HEK293 (cell line): ENCODE measurements around the gene CEP135.

Source experiments
- CTCF ChIA-PET: fragments of 350-600 bp; formaldehyde crosslinking; extraction: SDS; loops from one replicate; lab custom pipeline; 2021; ENCODE audit warnings: antibody characterized with exemption; lab: Yijun Ruan, JAX
- POLR2A ChIA-PET: fragments of 300-600 bp; formaldehyde crosslinking; extraction: SDS; loops from one replicate; lab custom pipeline; 2020; ENCODE audit warnings: antibody characterized with exemption, inconsistent platforms; lab: Yijun Ruan, JAX
- H3K27ac ChIP-seq: fragments of 200-500 bp; sonication (Bioruptor generic); 2 replicates; pipeline ENCODE4 v1.5.1; 2014; ENCODE audit warnings: low read depth, low read length, control low read depth, inconsistent platforms; ENCODE audit errors: extremely low read depth
- H3K36me3 ChIP-seq, 2 experiments: fragments of 200-500 bp in 1 of 2; sonication (Bioruptor generic) in 1 of 2; 1 replicate in 1 of 2; 2 replicates in 1 of 2; pipeline ENCODE4 v1.5.1; 2014 to 2017; ENCODE audit warnings: inconsistent platforms in 2 of 2, low read length in 2 of 2; ENCODE audit not compliant: control insufficient read depth in 2 of 2, insufficient read depth in 1 of 2
- H3K4me1 ChIP-seq: fragments of 200-500 bp; sonication (Bioruptor generic); 2 replicates; pipeline ENCODE4 v1.5.1; 2014; ENCODE audit warnings: mild to moderate bottlenecking, low read length, inconsistent platforms; ENCODE audit not compliant: control insufficient read depth, insufficient read depth
- H3K4me3 ChIP-seq: 2 replicates; pipeline ENCODE4 v1.5.1; 2011; ENCODE audit warnings: low read depth, mild to moderate bottlenecking, control low read depth, low read length, moderate library complexity
- H3K9me3 ChIP-seq: fragments of 200-500 bp; sonication (Bioruptor generic); 2 replicates; pipeline ENCODE4 v1.5.1; 2014; ENCODE audit warnings: low read depth, low read length, inconsistent platforms; ENCODE audit not compliant: control insufficient read depth, insufficient read depth
- ATF2 ChIP-seq: fragments of 450-650 bp; formaldehyde crosslinking; IDR thresholded peaks from 2 replicates; pipeline ENCODE4 v1.5.1; 2016; ENCODE audit warnings: missing biosample characterization, missing genetic modification characterization, low read depth
- BCL11B ChIP-seq: fragments of 450-650 bp; formaldehyde crosslinking; IDR thresholded peaks from 2 replicates; pipeline ENCODE4 v1.5.1; 2016; ENCODE audit warnings: low read depth, missing biosample characterization, missing genetic modification characterization
- BCL6B ChIP-seq: fragments of 450-650 bp; formaldehyde crosslinking; IDR thresholded peaks from 2 replicates; pipeline ENCODE4 v1.5.1; 2017; ENCODE audit warnings: missing biosample characterization, missing genetic modification characterization
- PRDM6 ChIP-seq: fragments of 450-650 bp; formaldehyde crosslinking; IDR thresholded peaks from 2 replicates; pipeline ENCODE4 v1.5.1; 2017; ENCODE audit warnings: missing biosample characterization, missing genetic modification characterization
- RBAK ChIP-seq: fragments of 450-650 bp; formaldehyde crosslinking; IDR thresholded peaks from 2 replicates; pipeline ENCODE4 v1.5.1; 2016; ENCODE audit warnings: missing biosample characterization, missing genetic modification characterization
- REPIN1 ChIP-seq: fragments of 450-650 bp; formaldehyde crosslinking; IDR thresholded peaks from 2 replicates; pipeline ENCODE4 v1.5.1; 2017; ENCODE audit warnings: missing biosample characterization, missing genetic modification characterization, low read depth
- ZBTB21 ChIP-seq: fragments of 450-650 bp; formaldehyde crosslinking; IDR thresholded peaks from 2 replicates; pipeline ENCODE4 v1.5.1; 2017; ENCODE audit warnings: missing biosample characterization, missing genetic modification characterization
- ZBTB48 ChIP-seq: fragments of 450-650 bp; formaldehyde crosslinking; IDR thresholded peaks from 2 replicates; pipeline ENCODE4 v1.5.1; 2016; ENCODE audit warnings: missing biosample characterization, missing genetic modification characterization
- ZFP3 ChIP-seq: fragments of 450-650 bp; formaldehyde crosslinking; IDR thresholded peaks from 2 replicates; pipeline ENCODE4 v1.5.1; 2016; ENCODE audit warnings: low read depth, missing biosample characterization, missing genetic modification characterization
- ZNF140 ChIP-seq: fragments of 450-650 bp; formaldehyde crosslinking; IDR thresholded peaks from 2 replicates; pipeline ENCODE4 v1.5.1; 2016; ENCODE audit warnings: missing biosample characterization, missing genetic modification characterization
- ZNF16 ChIP-seq: fragments of 450-650 bp; formaldehyde crosslinking; IDR thresholded peaks from 2 replicates; pipeline ENCODE4 v1.5.1; 2016; ENCODE audit warnings: low read depth, missing biosample characterization, missing genetic modification characterization
- ZNF184 ChIP-seq: fragments of 450-650 bp; IDR thresholded peaks from 2 replicates; pipeline ENCODE4 v1.5.1; 2018; ENCODE audit warnings: missing biosample characterization, mild to moderate bottlenecking, missing genetic modification characterization
- ZNF19 ChIP-seq: fragments of 450-650 bp; formaldehyde crosslinking; IDR thresholded peaks from 2 replicates; pipeline ENCODE4; 2016; ENCODE audit warnings: missing biosample characterization, missing genetic modification characterization, low read depth
- ZNF266 ChIP-seq: fragments of 450-650 bp; formaldehyde crosslinking; IDR thresholded peaks from 2 replicates; pipeline ENCODE4 v1.5.1; 2016; ENCODE audit warnings: missing biosample characterization, missing genetic modification characterization, low read depth
- ZNF280C ChIP-seq: fragments of 450-650 bp; formaldehyde crosslinking; IDR thresholded peaks from 2 replicates; pipeline ENCODE4 v1.5.1; 2016; ENCODE audit warnings: missing biosample characterization, missing genetic modification characterization
- ZNF302 ChIP-seq: fragments of 450-650 bp; formaldehyde crosslinking; IDR thresholded peaks from 2 replicates; pipeline ENCODE4 v1.5.1; 2016; ENCODE audit warnings: missing biosample characterization, missing genetic modification characterization, low read depth
- ZNF335 ChIP-seq: fragments of 450-650 bp; formaldehyde crosslinking; conservative IDR thresholded peaks from 2 replicates; pipeline ENCODE4 v1.5.1; 2016; ENCODE audit warnings: missing biosample characterization, missing genetic modification characterization
- ZNF341 ChIP-seq: fragments of 450-650 bp; formaldehyde crosslinking; IDR thresholded peaks from 2 replicates; pipeline ENCODE4; 2016; ENCODE audit warnings: low read depth, missing biosample characterization, missing genetic modification characterization
- ZNF48 ChIP-seq: fragments of 450-650 bp; formaldehyde crosslinking; IDR thresholded peaks from 2 replicates; pipeline ENCODE4 v1.5.1; 2016; ENCODE audit warnings: missing biosample characterization, missing genetic modification characterization
- ZNF548 ChIP-seq: fragments of 450-650 bp; formaldehyde crosslinking; IDR thresholded peaks from 2 replicates; pipeline ENCODE4 v1.5.1; 2016; ENCODE audit warnings: missing biosample characterization, missing genetic modification characterization
- ZNF555 ChIP-seq: fragments of 450-650 bp; formaldehyde crosslinking; conservative IDR thresholded peaks from 2 replicates; pipeline ENCODE4 v1.5.1; 2017; ENCODE audit warnings: missing biosample characterization, mild to moderate bottlenecking, missing genetic modification characterization, inconsistent platforms
- ZNF558 ChIP-seq: fragments of 450-650 bp; formaldehyde crosslinking; IDR thresholded peaks from 2 replicates; pipeline ENCODE4 v1.5.1; 2016; ENCODE audit warnings: missing biosample characterization, missing genetic modification characterization
- ZNF654 ChIP-seq: fragments of 450-650 bp; formaldehyde crosslinking; IDR thresholded peaks from 2 replicates; pipeline ENCODE4 v1.5.1; 2016; ENCODE audit warnings: low read depth, missing biosample characterization, missing genetic modification characterization
- ZNF785 ChIP-seq: fragments of 450-650 bp; formaldehyde crosslinking; IDR thresholded peaks from 2 replicates; pipeline ENCODE4 v1.5.1; 2016; ENCODE audit warnings: missing biosample characterization, missing genetic modification characterization
- TF ChIP-seq, protein P1 (sequence below): fragments of 450-650 bp; formaldehyde crosslinking; IDR thresholded peaks from 2 replicates; pipeline ENCODE4 v1.5.1; 2016; ENCODE audit warnings: missing biosample characterization, missing genetic modification characterization
- TF ChIP-seq, protein P2 (sequence below): fragments of 450-650 bp; formaldehyde crosslinking; IDR thresholded peaks from 2 replicates; pipeline ENCODE4 v1.5.1; 2016; ENCODE audit warnings: missing biosample characterization, missing genetic modification characterization

Gene CEP135

DNA sequence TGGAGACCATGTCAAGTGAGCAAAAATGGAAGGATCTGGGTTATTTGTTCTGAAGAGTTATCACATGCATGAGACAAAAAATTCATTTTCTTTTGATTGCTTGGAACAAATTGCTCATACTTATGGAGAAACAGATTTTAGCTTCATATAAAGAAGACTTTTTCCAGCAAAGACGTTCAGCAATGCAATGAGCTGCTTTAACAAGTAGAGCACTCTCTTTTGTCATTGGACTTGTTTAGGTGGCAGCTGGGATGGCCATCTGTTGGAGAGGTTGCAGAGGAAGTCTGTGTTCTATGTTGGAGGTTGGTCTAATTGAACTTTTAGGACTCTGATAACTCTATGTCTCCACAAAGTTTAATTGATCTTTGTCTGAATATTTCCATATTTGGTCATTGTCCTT is 19.9 kb upstream of the CEP135 start:
- ChIA-PET CTCF (interaction anchor here (0.6 kb wide), 1 partner anchor 12 kb away, joined by 3 read pairs; no protein-coding TSS in a partner anchor), POLR2A (no interaction called here)
- TF ChIP-seq REPIN1 (tag by site-specific recombination) = no peak
- TF ChIP-seq ZNF48 (tag by site-specific recombination) = no peak
- TF ChIP-seq, protein P1, sequence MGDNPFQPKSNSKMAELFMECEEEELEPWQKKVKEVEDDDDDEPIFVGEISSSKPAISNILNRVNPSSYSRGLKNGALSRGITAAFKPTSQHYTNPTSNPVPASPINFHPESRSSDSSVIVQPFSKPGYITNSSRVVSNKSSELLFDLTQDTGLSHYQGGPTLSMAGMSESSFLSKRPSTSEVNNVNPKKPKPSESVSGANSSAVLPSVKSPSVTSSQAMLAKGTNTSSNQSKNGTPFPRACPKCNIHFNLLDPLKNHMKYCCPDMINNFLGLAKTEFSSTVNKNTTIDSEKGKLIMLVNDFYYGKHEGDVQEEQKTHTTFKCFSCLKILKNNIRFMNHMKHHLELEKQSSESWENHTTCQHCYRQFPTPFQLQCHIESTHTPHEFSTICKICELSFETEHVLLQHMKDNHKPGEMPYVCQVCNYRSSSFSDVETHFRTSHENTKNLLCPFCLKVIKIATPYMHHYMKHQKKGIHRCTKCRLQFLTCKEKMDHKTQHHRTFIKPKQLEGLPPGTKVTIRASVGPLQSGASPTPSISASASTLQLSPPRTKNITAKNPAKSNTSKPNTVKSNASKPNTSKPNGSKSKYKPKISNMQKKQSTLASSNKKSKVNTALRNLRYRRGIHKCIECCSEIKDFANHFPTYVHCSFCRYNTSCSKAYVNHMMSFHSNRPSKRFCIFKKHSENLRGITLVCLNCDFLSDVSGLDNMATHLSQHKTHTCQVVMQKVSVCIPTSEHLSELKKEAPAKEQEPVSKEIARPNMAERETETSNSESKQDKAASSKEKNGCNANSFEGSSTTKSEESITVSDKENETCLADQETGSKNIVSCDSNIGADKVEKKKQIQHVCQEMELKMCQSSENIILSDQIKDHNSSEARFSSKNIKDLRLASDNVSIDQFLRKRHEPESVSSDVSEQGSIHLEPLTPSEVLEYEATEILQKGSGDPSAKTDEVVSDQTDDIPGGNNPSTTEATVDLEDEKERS (tag by site-specific recombination) = no peak
- TF ChIP-seq ZNF555 (tag by site-specific recombination) = no peak
- TF ChIP-seq ZBTB48 = no peak
- no peak for TF ChIP-seq BCL6B
- TF ChIP-seq ATF2 (tag by site-specific recombination) = no peak
- TF ChIP-seq ZNF16 (tag by site-specific recombination) = no peak
- no peak for TF ChIP-seq ZNF280C
- no peak for TF ChIP-seq ZBTB21 (tag by site-specific recombination)
- TF ChIP-seq ZFP3 (tag by site-specific recombination) = no peak
- TF ChIP-seq ZNF184 = no peak
- TF ChIP-seq ZNF341 = no peak
- no peak for TF ChIP-seq PRDM6 (tag by site-specific recombination)
- TF ChIP-seq ZNF558 (tag by site-specific recombination) = no peak
- no peak for TF ChIP-seq ZNF302 (tag by site-specific recombination)
- H3K27ac ChIP-seq = no peak overlapping the region
- no peaks in the 10 kb centered on the region for H3K9me3 ChIP-seq
- H3K4me1 ChIP-seq = no peaks in the 10 kb centered on the region
- H3K36me3 ChIP-seq = no peaks in the 10 kb centered on the region
- H3K4me3 ChIP-seq = no peak overlapping the region

GRCh38 chr4:55931043-55931442 is 17.7 kb upstream of the CEP135 start:
- CTCF ChIA-PET = interaction anchor here (1.3 kb wide), 1 partner anchor 18 kb away, joined by 3 read pairs; the partner anchor contains the start of gene CEP135
- no peaks in the 10 kb centered on the region for H3K36me3 ChIP-seq
- H3K9me3 ChIP-seq = no peaks in the 10 kb centered on the region
- POLR2A ChIA-PET = no interaction called here
- H3K4me1 ChIP-seq = no peaks in the 10 kb centered on the region
- no peak overlapping the region for H3K27ac ChIP-seq
- H3K4me3 ChIP-seq = no peak overlapping the region
- TF ChIP-seq ZNF19 (tag by site-specific recombination) = no peak
- no peak for TF ChIP-seq ZNF785 (tag by site-specific recombination)
- TF ChIP-seq ZNF335 (tag by site-specific recombination) = no peak
- no peak for TF ChIP-seq RBAK (tag by site-specific recombination)
- no peak for TF ChIP-seq ZNF654
- no peak for TF ChIP-seq ZNF548 (tag by site-specific recombination)
- no peak for TF ChIP-seq ZNF140 (tag by site-specific recombination)
- TF ChIP-seq ZBTB48 = no peak
- TF ChIP-seq, protein P2, sequence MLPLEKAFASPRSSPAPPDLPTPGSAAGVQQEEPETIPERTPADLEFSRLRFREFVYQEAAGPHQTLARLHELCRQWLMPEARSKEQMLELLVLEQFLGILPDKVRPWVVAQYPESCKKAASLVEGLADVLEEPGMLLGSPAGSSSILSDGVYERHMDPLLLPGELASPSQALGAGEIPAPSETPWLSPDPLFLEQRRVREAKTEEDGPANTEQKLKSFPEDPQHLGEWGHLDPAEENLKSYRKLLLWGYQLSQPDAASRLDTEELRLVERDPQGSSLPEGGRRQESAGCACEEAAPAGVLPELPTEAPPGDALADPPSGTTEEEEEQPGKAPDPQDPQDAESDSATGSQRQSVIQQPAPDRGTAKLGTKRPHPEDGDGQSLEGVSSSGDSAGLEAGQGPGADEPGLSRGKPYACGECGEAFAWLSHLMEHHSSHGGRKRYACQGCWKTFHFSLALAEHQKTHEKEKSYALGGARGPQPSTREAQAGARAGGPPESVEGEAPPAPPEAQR (tag by site-specific recombination) = no peak
- no peak for TF ChIP-seq BCL11B (tag by site-specific recombination)
- TF ChIP-seq ZNF266 (tag by site-specific recombination) = no peak
